ENCODE measurements around the gene PRMT7. TPM values are rescaled to one million over a fixed set of nuclear protein-coding genes. Genes with fewer than 3 reads are reported as not detected.

PRMT7 gene
- total RNA-seq, 1 donor from 2014 or later = 71.9 TPM

DNA sequence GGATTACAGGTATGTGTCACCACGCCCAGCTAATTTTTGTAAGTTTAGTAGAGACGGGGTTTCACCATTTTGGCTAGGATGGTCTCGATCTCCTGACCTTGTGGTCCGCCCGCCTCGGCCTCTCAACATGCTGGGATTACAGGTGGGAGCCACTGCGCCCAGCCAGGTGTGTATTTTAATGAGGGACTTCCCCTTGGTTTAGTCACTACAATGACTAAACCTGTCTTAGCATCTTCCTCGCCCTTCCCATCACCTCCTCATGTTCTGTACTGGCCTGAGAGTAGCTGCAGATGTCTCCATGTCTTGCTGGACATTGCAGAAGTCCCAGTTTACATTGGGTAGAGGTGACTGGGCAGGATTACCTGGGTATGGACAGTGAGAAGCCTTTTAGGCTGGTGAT lies 36.9 kb upstream of the PRMT7 start:
- Mint-ChIP-seq H3K9me3 (no peaks in the 10 kb centered on the region), H3K4me1 (peaks cover 5% of the 10 kb centered on the region), H3K4me3 (no peak overlapping the region), H3K27me3 (ENCODE audit: low read depth) (no peaks in the 10 kb centered on the region), H3K36me3 (ENCODE audit: low read depth) (no peaks in the 10 kb centered on the region), H3K27ac (ENCODE audit: unreplicated experiment) (no peak overlapping the region)
- DNase-seq (ENCODE audit: low read depth, low spot score) = no peak
- TF ChIP-seq, protein P1, sequence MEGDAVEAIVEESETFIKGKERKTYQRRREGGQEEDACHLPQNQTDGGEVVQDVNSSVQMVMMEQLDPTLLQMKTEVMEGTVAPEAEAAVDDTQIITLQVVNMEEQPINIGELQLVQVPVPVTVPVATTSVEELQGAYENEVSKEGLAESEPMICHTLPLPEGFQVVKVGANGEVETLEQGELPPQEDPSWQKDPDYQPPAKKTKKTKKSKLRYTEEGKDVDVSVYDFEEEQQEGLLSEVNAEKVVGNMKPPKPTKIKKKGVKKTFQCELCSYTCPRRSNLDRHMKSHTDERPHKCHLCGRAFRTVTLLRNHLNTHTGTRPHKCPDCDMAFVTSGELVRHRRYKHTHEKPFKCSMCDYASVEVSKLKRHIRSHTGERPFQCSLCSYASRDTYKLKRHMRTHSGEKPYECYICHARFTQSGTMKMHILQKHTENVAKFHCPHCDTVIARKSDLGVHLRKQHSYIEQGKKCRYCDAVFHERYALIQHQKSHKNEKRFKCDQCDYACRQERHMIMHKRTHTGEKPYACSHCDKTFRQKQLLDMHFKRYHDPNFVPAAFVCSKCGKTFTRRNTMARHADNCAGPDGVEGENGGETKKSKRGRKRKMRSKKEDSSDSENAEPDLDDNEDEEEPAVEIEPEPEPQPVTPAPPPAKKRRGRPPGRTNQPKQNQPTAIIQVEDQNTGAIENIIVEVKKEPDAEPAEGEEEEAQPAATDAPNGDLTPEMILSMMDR (conservative IDR thresholded peaks at IDR 0.05) = no peak

DNA sequence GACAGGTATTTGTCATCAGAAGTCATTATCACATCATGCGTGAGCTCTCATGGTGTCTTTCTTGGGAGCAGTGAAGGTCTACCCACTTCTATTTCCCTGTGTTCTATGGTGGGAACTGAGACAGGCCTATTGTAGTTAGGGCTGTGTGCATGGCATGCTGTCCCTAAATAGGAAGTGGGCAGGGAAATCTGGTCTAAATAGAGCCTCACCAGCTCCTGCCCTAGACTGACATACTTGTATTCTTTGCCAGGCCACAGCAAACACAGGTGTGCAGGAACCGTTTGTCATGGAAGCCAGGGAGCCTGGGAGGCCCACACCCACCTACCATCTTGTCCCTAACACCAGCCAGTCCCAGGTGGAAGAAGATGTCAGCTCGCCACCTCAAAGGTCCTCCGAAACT lies 36.4 kb upstream of the PRMT7 start:
- H3K4me3 Mint-ChIP-seq = no peak overlapping the region
- no peak overlapping the region for H3K27ac Mint-ChIP-seq (ENCODE audit: unreplicated experiment)
- no peak for DNase-seq (ENCODE audit: low read depth, low spot score)
- TF ChIP-seq, protein P1 (conservative IDR thresholded peaks at IDR 0.05) = no peak
- H3K9me3 Mint-ChIP-seq = no peaks in the 10 kb centered on the region
- peaks cover 5% of the 10 kb centered on the region for H3K4me1 Mint-ChIP-seq
- no peaks in the 10 kb centered on the region for H3K27me3 Mint-ChIP-seq (ENCODE audit: low read depth)
- no peaks in the 10 kb centered on the region for H3K36me3 Mint-ChIP-seq (ENCODE audit: low read depth)

DNA sequence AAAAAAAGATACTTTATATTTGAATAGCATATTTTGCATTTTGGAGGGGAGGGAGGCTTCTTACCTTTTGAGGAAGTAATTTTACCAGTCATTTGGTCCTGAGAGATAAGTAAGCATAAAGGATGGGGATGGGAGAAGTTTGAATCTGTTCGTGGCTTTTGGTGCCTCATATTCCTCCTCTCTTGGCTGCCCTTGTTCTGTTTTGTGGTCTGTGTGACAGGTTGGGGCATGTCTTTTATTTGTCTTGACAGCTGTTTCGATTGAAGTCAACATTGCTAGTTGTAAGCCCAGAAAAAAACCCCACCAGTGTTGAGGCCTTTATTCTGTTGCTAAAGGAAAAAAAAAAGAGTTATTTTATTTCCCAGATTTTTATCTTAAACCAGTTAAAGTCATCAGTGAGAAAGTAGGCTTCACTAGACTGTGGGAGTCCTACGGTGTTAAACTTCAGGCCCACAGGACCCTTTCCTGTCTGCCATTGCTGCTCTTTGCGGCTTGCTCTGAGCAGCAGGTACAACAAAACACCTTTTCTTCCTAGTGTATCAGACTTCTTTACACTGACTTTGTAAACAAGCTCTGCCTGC lies 35.1 kb upstream of the PRMT7 start:
- Mint-ChIP-seq H3K27ac (ENCODE audit: unreplicated experiment) (no peak overlapping the region), H3K27me3 (ENCODE audit: low read depth) (no peaks in the 10 kb centered on the region), H3K9me3 (no peaks in the 10 kb centered on the region), H3K4me3 (no peak overlapping the region), H3K4me1 (peaks cover 5% of the 10 kb centered on the region), H3K36me3 (ENCODE audit: low read depth) (no peaks in the 10 kb centered on the region)
- no peak for DNase-seq (ENCODE audit: low read depth, low spot score)
- TF ChIP-seq, protein P1 (conservative IDR thresholded peaks at IDR 0.05) = no peak

DNA sequence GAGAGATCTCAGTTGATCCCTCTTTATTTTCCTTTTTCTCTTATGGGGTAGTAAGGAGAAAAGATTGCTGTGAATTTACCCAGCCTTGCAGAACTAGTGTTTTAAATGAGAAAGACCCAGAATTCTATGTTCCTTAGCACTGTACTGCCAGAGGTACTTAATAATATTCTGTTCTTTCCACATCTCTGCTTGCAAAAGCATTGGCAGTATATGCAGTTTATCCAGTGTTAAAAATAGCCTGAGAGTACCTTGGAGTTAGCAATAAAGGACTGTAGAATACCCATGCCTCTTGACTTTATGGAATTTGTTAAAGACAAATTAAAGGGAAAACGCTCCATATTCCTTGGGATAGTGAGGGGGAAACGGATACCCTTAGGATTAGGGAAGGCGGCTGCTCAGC lies 34.6 kb upstream of the PRMT7 start:
- TF ChIP-seq, protein P1 (conservative IDR thresholded peaks at IDR 0.05) = no peak
- Mint-ChIP-seq H3K4me3 (no peak overlapping the region), H3K9me3 (no peaks in the 10 kb centered on the region), H3K36me3 (ENCODE audit: low read depth) (no peaks in the 10 kb centered on the region), H3K27me3 (ENCODE audit: low read depth) (no peaks in the 10 kb centered on the region), H3K4me1 (peaks cover 5% of the 10 kb centered on the region), H3K27ac (ENCODE audit: unreplicated experiment) (no peak overlapping the region)
- DNase-seq (ENCODE audit: low read depth, low spot score) = no peak

DNA sequence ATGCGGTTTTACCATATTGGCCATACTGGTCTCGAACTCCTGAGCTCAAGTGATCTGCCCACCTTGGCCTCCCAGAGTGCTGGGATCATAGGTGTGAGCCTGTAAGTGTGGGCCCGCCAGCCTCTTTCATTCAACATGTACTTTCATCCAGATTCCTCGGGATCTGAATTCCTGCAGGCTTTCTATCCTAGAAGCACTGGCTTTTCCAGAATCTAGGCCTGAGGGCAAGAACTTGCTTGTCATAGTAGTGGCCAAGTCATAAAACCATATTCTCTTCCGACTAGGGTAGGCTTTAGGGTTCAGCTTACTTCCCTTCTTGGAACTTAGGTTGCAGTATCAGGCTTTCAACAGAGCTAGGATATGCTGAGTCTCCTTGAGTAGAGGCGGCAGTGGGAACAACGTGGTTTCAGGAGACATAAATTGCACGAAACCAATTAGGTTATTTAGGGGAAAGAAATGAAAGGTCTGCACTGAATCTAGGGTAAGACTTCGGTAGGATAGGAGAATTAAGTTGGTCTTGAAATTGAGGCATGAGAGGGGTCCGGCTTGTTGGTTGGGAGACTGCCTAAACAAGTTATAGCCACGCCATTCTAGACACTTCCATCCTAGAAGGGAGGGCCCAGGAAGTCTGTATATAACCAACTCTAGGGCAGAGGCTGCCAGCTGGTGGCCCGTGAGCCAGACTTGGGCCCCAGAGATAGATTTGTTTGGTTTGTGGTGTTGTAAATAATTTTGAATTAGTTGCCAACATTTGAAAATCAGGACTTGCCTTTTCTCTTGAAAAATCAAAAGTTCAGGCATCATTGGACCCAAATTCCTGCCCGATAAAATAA lies 30.9 kb upstream of the PRMT7 start:
- H3K27me3 Mint-ChIP-seq (ENCODE audit: low read depth) = no peaks in the 10 kb centered on the region
- peaks cover 5% of the 10 kb centered on the region for H3K4me1 Mint-ChIP-seq
- no peaks in the 10 kb centered on the region for H3K36me3 Mint-ChIP-seq (ENCODE audit: low read depth)
- H3K4me3 Mint-ChIP-seq = no peak overlapping the region
- TF ChIP-seq, protein P1 (conservative IDR thresholded peaks at IDR 0.05) = no peak
- no peak overlapping the region for H3K27ac Mint-ChIP-seq (ENCODE audit: unreplicated experiment)
- no peak for DNase-seq (ENCODE audit: low read depth, low spot score)
- H3K9me3 Mint-ChIP-seq = no peaks in the 10 kb centered on the region
